DND-41 (cell line): Measurements from ENCODE around the gene CCDC88A.

ENCODE experiments used
- ATAC-seq: fragments of 200-7000 bp; cut with Tn5 transposase; 3 replicates; pipeline ENCODE4 v1.9.1; 2021; ENCODE audit warnings: low read depth; ENCODE audit not compliant: insufficient read depth
- DNase-seq: peaks from one replicate; pipeline ENCODE4 v3.0.0-alpha.2; 2020
- H2AFZ ChIP-seq: 2 replicates; pipeline ENCODE4 v1.6.0; 2012; ENCODE audit warnings: low read depth, low read length
- H3K27ac ChIP-seq: 2 replicates; pipeline ENCODE4 v1.5.1; 2012; ENCODE audit warnings: low read length, inconsistent platforms
- H3K27me3 ChIP-seq: fragments of 200-600 bp; sonication (generic); 2 replicates; pipeline ENCODE4 v1.6.0; 2012; ENCODE audit warnings: low read length, mild to moderate bottlenecking, inconsistent platforms; ENCODE audit not compliant: insufficient read depth, poor library complexity
- H3K36me3 ChIP-seq: 2 replicates; pipeline ENCODE4 v1.5.1; 2012; ENCODE audit warnings: low read length, inconsistent platforms; ENCODE audit not compliant: insufficient read depth
- H3K4me1 ChIP-seq: 2 replicates; pipeline ENCODE4 v1.5.1; 2012; ENCODE audit warnings: mild to moderate bottlenecking, low read length; ENCODE audit not compliant: insufficient read depth
- H3K4me2 ChIP-seq: 2 replicates; pipeline ENCODE4 v1.6.0; 2012; ENCODE audit warnings: mild to moderate bottlenecking, moderate library complexity, low read length, inconsistent platforms; ENCODE audit not compliant: insufficient read depth
- H3K4me3 ChIP-seq, 2 experiments: fragments of 200-600 bp in 1 of 2; shearing (Covaris generic) in 1 of 2; 2 replicates each; pipeline ENCODE4 v1.5.1; 2012 to 2016; ENCODE audit warnings: inconsistent platforms in 2 of 2, low read length in 2 of 2, mild to moderate bottlenecking in 2 of 2, low read depth in 1 of 2, moderate library complexity in 1 of 2
- H3K79me2 ChIP-seq: 2 replicates; pipeline ENCODE4 v1.6.0; 2012; ENCODE audit warnings: low read length, inconsistent platforms; ENCODE audit not compliant: insufficient read depth
- H3K9ac ChIP-seq: 2 replicates; pipeline ENCODE4 v1.6.0; 2012; ENCODE audit warnings: low read depth, mild to moderate bottlenecking, inconsistent platforms, low read length, moderate library complexity
- H3K9me3 ChIP-seq: 2 replicates; pipeline ENCODE4 v1.5.1; 2012; ENCODE audit warnings: low read length, moderate library complexity, mild to moderate bottlenecking, inconsistent platforms; ENCODE audit not compliant: insufficient read depth, severe bottlenecking
- H4K20me1 ChIP-seq: 2 replicates; pipeline ENCODE4 v1.6.0; 2012; ENCODE audit warnings: low read length; ENCODE audit not compliant: insufficient read depth
- CTCF ChIP-seq: IDR thresholded peaks from 2 replicates; pipeline ENCODE4 v1.5.1; 2012; ENCODE audit warnings: borderline replicate concordance, low read length, moderate library complexity, mild to moderate bottlenecking; ENCODE audit not compliant: poor library complexity, severe bottlenecking; ENCODE audit errors: extremely low read depth
- EZH2 ChIP-seq: IDR thresholded peaks from 3 replicates; pipeline ENCODE4 v1.6.1; 2012; ENCODE audit warnings: borderline replicate concordance, low read depth, mild to moderate bottlenecking, moderate library complexity, low read length, inconsistent platforms; ENCODE audit not compliant: severe bottlenecking

CCDC88A gene

GRCh38 chr2:55421326-55421725 lies 1.7 kb upstream of the CCDC88A start:
- no peak overlapping the region for H3K9ac ChIP-seq
- H3K9me3 ChIP-seq = no peaks in the 10 kb centered on the region
- TF ChIP-seq EZH2 (no peak), CTCF (no peak)
- no peaks in the 10 kb centered on the region for H4K20me1 ChIP-seq
- peak overlapping the region; percentile 74 for H2AFZ ChIP-seq
- no peak for ATAC-seq
- no peak overlapping the region for H3K4me2 ChIP-seq
- H3K27me3 ChIP-seq = no peaks in the 10 kb centered on the region
- H3K4me3 ChIP-seq = no peak overlapping the region
- DNase-seq = no peak
- H3K36me3 ChIP-seq = no peaks in the 10 kb centered on the region
- H3K79me2 ChIP-seq = peaks cover 33% of the 10 kb centered on the region
- H3K27ac ChIP-seq = no peak overlapping the region
- H3K4me1 ChIP-seq = peaks cover 25% of the 10 kb centered on the region; the same call in 1 of the 2 replicates

GRCh38 chr2:55420871-55421270 lies 1.2 kb upstream of the CCDC88A start:
- H3K79me2 ChIP-seq = peaks cover 37% of the 10 kb centered on the region
- H2AFZ ChIP-seq = peak overlapping the region; percentile 74
- ATAC-seq (no peak), DNase-seq (no peak)
- no peak overlapping the region for H3K27ac ChIP-seq
- H4K20me1 ChIP-seq = no peaks in the 10 kb centered on the region
- peak overlapping the region; percentile 63 for H3K4me2 ChIP-seq
- H3K27me3 ChIP-seq = no peaks in the 10 kb centered on the region
- 0 out of 2 replicates have a peak, but pooled peaks cover 1% of the 10 kb centered on the region for H3K36me3 ChIP-seq
- peak overlapping the region; percentile 24 to 76; a peak in 2 of 4 replicates for H3K4me3 ChIP-seq
- H3K9ac ChIP-seq = peak overlapping the region; percentile 53
- TF ChIP-seq EZH2 = no peak
- TF ChIP-seq CTCF = no peak
- H3K4me1 ChIP-seq = peaks cover 28% of the 10 kb centered on the region
- no peaks in the 10 kb centered on the region for H3K9me3 ChIP-seq

- H4K20me1 ChIP-seq = no peaks in the 10 kb centered on the region
- peaks cover 6% of the 10 kb centered on the region; the same call in 1 of the 2 replicates for H3K36me3 ChIP-seq
- no peak for DNase-seq
- peaks cover 33% of the 10 kb centered on the region for H3K4me1 ChIP-seq
- H3K4me2 ChIP-seq = peak overlapping the region; percentile 63
- H3K27ac ChIP-seq = peak overlapping the region; percentile 77
- no peak for ATAC-seq
- H3K79me2 ChIP-seq = peaks cover 42% of the 10 kb centered on the region
- peak overlapping the region; percentile 53 for H3K9ac ChIP-seq
- H3K9me3 ChIP-seq = no peaks in the 10 kb centered on the region
- H3K27me3 ChIP-seq = no peaks in the 10 kb centered on the region
- peak overlapping the region; percentile 74 for H2AFZ ChIP-seq
- peak overlapping the region; percentile 24 to 76; a peak in 3 of 4 replicates for H3K4me3 ChIP-seq
- TF ChIP-seq CTCF (no peak), EZH2 (no peak)
These were observed 726 bp upstream of the CCDC88A start for GRCh38 chr2:55420439-55420725.

- H3K79me2 ChIP-seq = peaks cover 53% of the 10 kb centered on the region
- H2AFZ ChIP-seq = peak overlapping the region; percentile 90
- no peaks in the 10 kb centered on the region for H3K9me3 ChIP-seq
- ATAC-seq (peak; percentile 53), DNase-seq (peak; percentile 49)
- TF ChIP-seq EZH2 = no peak
- TF ChIP-seq CTCF = no peak
- no peaks in the 10 kb centered on the region for H3K27me3 ChIP-seq
- peaks cover 14% of the 10 kb centered on the region; the same call in 1 of the 2 replicates for H3K36me3 ChIP-seq
- H3K9ac ChIP-seq = peak overlapping the region; percentile 86
- peak overlapping the region; percentile 60 to 76 for H3K4me3 ChIP-seq
- H4K20me1 ChIP-seq = no peaks in the 10 kb centered on the region
- peak overlapping the region; percentile 79 for H3K4me2 ChIP-seq
- peaks cover 40% of the 10 kb centered on the region for H3K4me1 ChIP-seq
- peak overlapping the region; percentile 98 for H3K27ac ChIP-seq
These were observed 400 bp downstream of the CCDC88A start for GRCh38 chr2:55419233-55419678.
